Cardiac fibroblast (primary cell): ENCODE results near the gene AKAP6.

Source experiments
- DNase-seq, 2 donors: peaks; one replicate each; pipeline versions ENCODE4 v3.0.0 to v3.0.0-alpha.2; 2010; ENCODE audit warnings: low read depth in 2 of 2
- H3K4me3 ChIP-seq, 2 donors: replicated peaks in 1 of 2; 1 replicate in 1 of 2; 2 replicates in 1 of 2; pipeline ENCODE4 v1.5.1; 2011; ENCODE audit warnings: low read depth in 2 of 2, low read length in 2 of 2, mild to moderate bottlenecking in 2 of 2, moderate library complexity in 1 of 2
- CTCF ChIP-seq: IDR thresholded peaks from one replicate; pipeline ENCODE4 v1.5.1; 2011; ENCODE audit warnings: low read depth, mild to moderate bottlenecking, low read length, inconsistent platforms

Gene AKAP6

GRCh38 chr14:32677129-32677780 lies 348.2 kb downstream of the AKAP6 start:
- DNase-seq = no peak
- H3K4me3 ChIP-seq = no peak overlapping the region
- TF ChIP-seq CTCF = no peak

DNA sequence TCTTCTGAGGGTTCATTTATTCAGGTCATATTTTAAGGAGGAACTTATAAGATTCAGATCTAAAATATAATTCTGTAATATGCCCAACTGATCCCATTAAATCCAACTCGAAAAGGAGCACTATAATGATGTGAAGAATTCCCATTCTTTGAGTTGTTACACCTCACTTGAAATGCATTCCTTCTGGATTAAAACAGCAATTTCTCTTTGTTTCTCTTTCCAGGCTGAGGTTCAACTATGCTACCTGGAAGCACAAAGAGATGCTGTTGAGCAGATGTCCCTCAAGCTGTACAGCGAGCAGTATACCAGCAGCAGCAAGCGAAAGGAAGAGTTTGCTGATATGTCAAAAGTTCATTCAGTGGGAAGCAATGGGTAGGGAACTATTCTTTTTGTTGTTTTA lies 349.0 kb downstream of the AKAP6 start:
- H3K4me3 ChIP-seq = no peak overlapping the region
- no peak for DNase-seq
- no peak for TF ChIP-seq CTCF

GRCh38 chr14:32679927-32680612 lies 351.0 kb downstream of the AKAP6 start:
- TF ChIP-seq CTCF = no peak
- no peak overlapping the region for H3K4me3 ChIP-seq
- no peak for DNase-seq

GRCh38 chr14:32681598-32681997 lies 352.5 kb downstream of the AKAP6 start:
- no peak for DNase-seq
- no peak overlapping the region for H3K4me3 ChIP-seq
- no peak for TF ChIP-seq CTCF

DNA sequence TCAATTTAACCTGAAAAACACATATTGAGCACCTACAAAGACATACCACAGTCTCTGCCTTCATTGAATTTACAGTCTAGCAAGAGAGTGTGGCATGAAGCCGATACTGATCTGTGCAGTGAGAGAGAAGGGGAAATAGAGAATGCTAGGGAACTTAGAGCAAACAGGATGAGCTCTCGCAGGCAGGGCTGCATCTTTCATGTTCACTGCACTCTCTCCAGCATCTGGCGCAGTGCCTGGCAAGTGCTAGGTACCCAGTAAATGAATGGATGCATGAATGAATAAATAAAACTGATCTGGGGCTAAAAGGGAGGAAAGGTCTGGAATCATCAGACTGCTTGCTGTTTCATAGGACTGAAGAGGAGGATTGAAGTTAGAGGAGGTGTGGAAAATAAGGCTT lies 353.1 kb downstream of the AKAP6 start:
- no peak overlapping the region for H3K4me3 ChIP-seq
- no peak for DNase-seq
- TF ChIP-seq CTCF = no peak

GRCh38 chr14:32683679-32684078 lies 354.6 kb downstream of the AKAP6 start:
- no peak overlapping the region for H3K4me3 ChIP-seq
- no peak for TF ChIP-seq CTCF
- DNase-seq = no peak
